GM06990 (cell line): ENCODE data around the gene ZNF516.

ENCODE experiments used
- DNase-seq: peaks from one replicate; pipeline ENCODE4 v3.0.0-alpha.2; 2011; ENCODE audit not compliant: insufficient read length; ENCODE audit errors: extremely low read depth
- H3K27me3 ChIP-seq: replicated peaks from 2 replicates; pipeline ENCODE4 v1.6.0; 2011; ENCODE audit warnings: low read length; ENCODE audit not compliant: control insufficient read depth, insufficient read depth
- H3K36me3 ChIP-seq: 2 replicates; pipeline ENCODE4 v1.5.1; 2011; ENCODE audit warnings: low read length; ENCODE audit not compliant: control insufficient read depth, insufficient read depth
- H3K4me3 ChIP-seq: replicated peaks from 2 replicates; pipeline ENCODE4 v1.5.1; 2011; ENCODE audit warnings: low read depth, mild to moderate bottlenecking, control low read depth, low read length
- CTCF ChIP-seq: IDR thresholded peaks from 2 replicates; pipeline ENCODE4 v1.5.1; 2011; ENCODE audit warnings: low read length, control low read depth, mild to moderate bottlenecking, inconsistent platforms; ENCODE audit not compliant: insufficient read depth, poor library complexity, severe bottlenecking

ZNF516 gene

GRCh38 chr18:76386886-76387285 lies 108.2 kb downstream of the ZNF516 start:
- no peak overlapping the region for H3K4me3 ChIP-seq
- no peak for TF ChIP-seq CTCF
- H3K36me3 ChIP-seq: peaks cover 3% of the 10 kb centered on the region; the same call in 1 of the 2 replicates
- DNase-seq: no peak
- no peaks in the 10 kb centered on the region for H3K27me3 ChIP-seq

- H3K27me3 ChIP-seq: no peaks in the 10 kb centered on the region
- TF ChIP-seq CTCF: no peak
- H3K36me3 ChIP-seq: peaks cover 3% of the 10 kb centered on the region; the same call in 1 of the 2 replicates
- no peak overlapping the region for H3K4me3 ChIP-seq
- no peak for DNase-seq
Observed at GRCh38 chr18:76386071-76386470, 109.0 kb downstream of the ZNF516 start.

GRCh38 chr18:76385681-76385975 lies 109.4 kb downstream of the ZNF516 start:
- TF ChIP-seq CTCF: no peak
- Histone ChIP-seq H3K36me3 (peaks cover 3% of the 10 kb centered on the region), H3K27me3 (no peaks in the 10 kb centered on the region)

GRCh38 chr18:76384861-76385680 lies 110.0 kb downstream of the ZNF516 start:
- DNase-seq: no peak
- no peak overlapping the region for H3K4me3 ChIP-seq

More at GRCh38 chr18:76385681-76385975, 109.4 kb downstream of the ZNF516 start:
- DNase-seq: no peak
- no peak overlapping the region for H3K4me3 ChIP-seq

GRCh38 chr18:76384114-76384790 lies 110.8 kb downstream of the ZNF516 start:
- Histone ChIP-seq H3K27me3 (no peaks in the 10 kb centered on the region), H3K4me3 (no peak overlapping the region), H3K36me3 (peaks cover 8% of the 10 kb centered on the region)
- TF ChIP-seq CTCF: no peak
- no peak for DNase-seq

More at GRCh38 chr18:76384861-76385680, 110.0 kb downstream of the ZNF516 start:
- H3K36me3 ChIP-seq: peaks cover 2% of the 10 kb centered on the region; the same call in 1 of the 2 replicates
- no peaks in the 10 kb centered on the region for H3K27me3 ChIP-seq
- no peak for TF ChIP-seq CTCF
